Panc1 (cell line): ENCODE measurements around the gene GADD45G. TPM values are rescaled to one million over a fixed set of nuclear protein-coding genes. Genes with fewer than 3 reads are reported as not detected.

Experiments
- ATAC-seq: fragments of 200-7000 bp; cut with Tn5 transposase; 2 replicates; pipeline ENCODE4 v1.9.1; 2020; ENCODE audit warnings: mild to moderate bottlenecking, moderate library complexity
- BruUV-seq: library from RNA; stranded (reverse); fragments of 400-500 nt; replicated peaks from 2 replicates; lab custom pipeline; 2021; lab: Mats Ljungman, UMichigan
- CTCF ChIA-PET: fragments of 300-600 bp; sonication (Branson Sonifier 250); formaldehyde crosslinking; loops from one replicate; lab custom pipeline; 2022; ENCODE audit warnings: antibody characterized with exemption; lab: Charles Lee
- POLR2A ChIA-PET: fragments of 300-600 bp; sonication (Branson Sonifier 250); formaldehyde crosslinking; loops from one replicate; lab custom pipeline; 2022; ENCODE audit warnings: antibody characterized with exemption; lab: Charles Lee
- DNase-seq: peaks from one replicate; pipeline ENCODE4 v3.0.0-alpha.2; 2010; ENCODE audit warnings: low read depth, low spot score
- H3K27ac ChIP-seq: 2 replicates; pipeline ENCODE4 v1.5.1; 2011; ENCODE audit warnings: mild to moderate bottlenecking, low read length, inconsistent platforms
- H3K27me3 ChIP-seq: fragments of 200-500 bp; sonication (Bioruptor generic); 2 replicates; pipeline ENCODE4 v1.6.0; 2014; ENCODE audit warnings: low read length, inconsistent platforms; ENCODE audit not compliant: control insufficient read depth, insufficient read depth
- H3K36me3 ChIP-seq: fragments of 200-500 bp; sonication (Bioruptor generic); 2 replicates; pipeline ENCODE4 v1.5.1; 2014; ENCODE audit warnings: inconsistent platforms, mild to moderate bottlenecking, low read length, moderate library complexity; ENCODE audit not compliant: control insufficient read depth, insufficient read depth
- H3K4me1 ChIP-seq: 2 replicates; pipeline ENCODE4 v1.5.1; 2011; ENCODE audit warnings: inconsistent platforms, mild to moderate bottlenecking, low read length, moderate library complexity; ENCODE audit not compliant: control insufficient read depth, insufficient read depth
- H3K4me3 ChIP-seq, 2 experiments: 2 replicates each; pipeline ENCODE4 v1.5.1; 2011 to 2012; ENCODE audit warnings: low read depth in 2 of 2, low read length in 2 of 2, mild to moderate bottlenecking in 2 of 2, inconsistent platforms in 1 of 2, moderate library complexity in 1 of 2
- H3K9me3 ChIP-seq: fragments of 200-500 bp; sonication (Bioruptor generic); 2 replicates; pipeline ENCODE4 v1.5.1; 2014; ENCODE audit warnings: low read depth, mild to moderate bottlenecking, inconsistent platforms, low read length, moderate library complexity; ENCODE audit not compliant: control insufficient read depth, insufficient read depth
- POLR2AphosphoS5 ChIP-seq: IDR thresholded peaks from 2 replicates; pipeline ENCODE4 v1.6.1; 2012; ENCODE audit warnings: mild to moderate bottlenecking, low read depth, low read length, moderate library complexity
- SIN3A ChIP-seq: IDR thresholded peaks from 2 replicates; pipeline ENCODE4 v1.6.1; 2012; ENCODE audit warnings: low read depth, mild to moderate bottlenecking, low read length, moderate library complexity, borderline replicate concordance; ENCODE audit not compliant: insufficient read depth
- TCF7L2 ChIP-seq: IDR thresholded peaks from 2 replicates; pipeline ENCODE4 v1.6.1; 2011; ENCODE audit warnings: mild to moderate bottlenecking, low read depth, low read length, inconsistent platforms
- in situ Hi-C: cut with HindIII; loops from 2 replicates; pipeline ENCODE4 v1.10.0; 2016; ENCODE audit warnings: low sequenced_read_pairs, low pct_unique_long_range_greater_than_20kb
- intact Hi-C: fragments of 100-400 bp; cut with micrococcal nuclease; formaldehyde crosslinking; loops from one replicate; pipeline ENCODE4 v1.10.0; 2022; ENCODE audit not compliant: unreplicated experiment
- total RNA-seq: library from RNA; stranded (reverse); gene quantifications from one replicate; pipeline ENCODE4 v1.2.1, GENCODE V29; 2021; ENCODE audit not compliant: unreplicated experiment
- TF ChIP-seq, protein P1 (sequence below), 2 experiments: IDR thresholded peaks; 2 replicates each; pipeline ENCODE4 v1.6.1; 2011 to 2012; ENCODE audit warnings: low read depth in 2 of 2, control low read depth in 1 of 2, low read length in 1 of 2, mild to moderate bottlenecking in 1 of 2, moderate library complexity in 1 of 2; ENCODE audit not compliant: insufficient read depth in 1 of 2
- TF ChIP-seq, protein P2 (sequence below): fragments of 450-650 bp; IDR thresholded peaks from 2 replicates; pipeline ENCODE4 v1.5.1; 2017; ENCODE audit warnings: mild to moderate bottlenecking

Gene GADD45G
- total RNA-seq, 1 experiment from 2014 or later: 1.2 TPM

DNA sequence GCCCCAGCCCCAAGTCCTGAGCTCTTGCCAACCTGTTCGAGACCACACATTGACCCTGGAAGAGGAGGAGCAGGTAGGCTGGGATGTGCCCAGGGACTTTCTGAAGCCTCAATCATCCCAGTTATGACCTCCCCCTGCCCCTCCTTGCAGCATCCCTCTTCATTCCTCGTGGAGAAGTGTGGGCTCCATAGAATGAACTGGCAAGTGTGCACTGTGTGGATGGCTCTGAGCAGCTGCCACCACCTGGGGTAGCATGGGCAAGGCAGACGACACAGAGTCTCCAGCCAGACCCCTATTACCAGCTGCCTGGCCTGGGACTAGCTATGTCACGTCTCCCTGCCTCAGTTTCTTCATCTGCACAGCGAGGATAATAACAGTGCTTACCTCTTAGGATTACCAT lies 33.5 kb downstream of the GADD45G start:
- H3K27me3 ChIP-seq: no peaks in the 10 kb centered on the region
- H3K4me1 ChIP-seq: no peaks in the 10 kb centered on the region
- H3K36me3 ChIP-seq: no peaks in the 10 kb centered on the region
- TF ChIP-seq TCF7L2: no peak
- TF ChIP-seq SIN3A: no peak
- no peak for TF ChIP-seq POLR2AphosphoS5
- TF ChIP-seq, protein P1, sequence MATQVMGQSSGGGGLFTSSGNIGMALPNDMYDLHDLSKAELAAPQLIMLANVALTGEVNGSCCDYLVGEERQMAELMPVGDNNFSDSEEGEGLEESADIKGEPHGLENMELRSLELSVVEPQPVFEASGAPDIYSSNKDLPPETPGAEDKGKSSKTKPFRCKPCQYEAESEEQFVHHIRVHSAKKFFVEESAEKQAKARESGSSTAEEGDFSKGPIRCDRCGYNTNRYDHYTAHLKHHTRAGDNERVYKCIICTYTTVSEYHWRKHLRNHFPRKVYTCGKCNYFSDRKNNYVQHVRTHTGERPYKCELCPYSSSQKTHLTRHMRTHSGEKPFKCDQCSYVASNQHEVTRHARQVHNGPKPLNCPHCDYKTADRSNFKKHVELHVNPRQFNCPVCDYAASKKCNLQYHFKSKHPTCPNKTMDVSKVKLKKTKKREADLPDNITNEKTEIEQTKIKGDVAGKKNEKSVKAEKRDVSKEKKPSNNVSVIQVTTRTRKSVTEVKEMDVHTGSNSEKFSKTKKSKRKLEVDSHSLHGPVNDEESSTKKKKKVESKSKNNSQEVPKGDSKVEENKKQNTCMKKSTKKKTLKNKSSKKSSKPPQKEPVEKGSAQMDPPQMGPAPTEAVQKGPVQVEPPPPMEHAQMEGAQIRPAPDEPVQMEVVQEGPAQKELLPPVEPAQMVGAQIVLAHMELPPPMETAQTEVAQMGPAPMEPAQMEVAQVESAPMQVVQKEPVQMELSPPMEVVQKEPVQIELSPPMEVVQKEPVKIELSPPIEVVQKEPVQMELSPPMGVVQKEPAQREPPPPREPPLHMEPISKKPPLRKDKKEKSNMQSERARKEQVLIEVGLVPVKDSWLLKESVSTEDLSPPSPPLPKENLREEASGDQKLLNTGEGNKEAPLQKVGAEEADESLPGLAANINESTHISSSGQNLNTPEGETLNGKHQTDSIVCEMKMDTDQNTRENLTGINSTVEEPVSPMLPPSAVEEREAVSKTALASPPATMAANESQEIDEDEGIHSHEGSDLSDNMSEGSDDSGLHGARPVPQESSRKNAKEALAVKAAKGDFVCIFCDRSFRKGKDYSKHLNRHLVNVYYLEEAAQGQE (IDR thresholded peaks at IDR 0.05; ENCODE audit: insufficient read depth in 1 of 2, low read depth in 2 of 2, low read length in 1 of 2): no peak
- no peak for ATAC-seq
- no peak overlapping the region for H3K27ac ChIP-seq
- DNase-seq: no peak
- in situ Hi-C loops (no loop called here), intact Hi-C loops (no loop called here)
- POLR2A ChIA-PET: no interaction called here
- CTCF ChIA-PET: no interaction called here
- no TSS peak for BruUV-seq
- H3K4me3 ChIP-seq: no peak overlapping the region
- H3K9me3 ChIP-seq: no peaks in the 10 kb centered on the region

DNA sequence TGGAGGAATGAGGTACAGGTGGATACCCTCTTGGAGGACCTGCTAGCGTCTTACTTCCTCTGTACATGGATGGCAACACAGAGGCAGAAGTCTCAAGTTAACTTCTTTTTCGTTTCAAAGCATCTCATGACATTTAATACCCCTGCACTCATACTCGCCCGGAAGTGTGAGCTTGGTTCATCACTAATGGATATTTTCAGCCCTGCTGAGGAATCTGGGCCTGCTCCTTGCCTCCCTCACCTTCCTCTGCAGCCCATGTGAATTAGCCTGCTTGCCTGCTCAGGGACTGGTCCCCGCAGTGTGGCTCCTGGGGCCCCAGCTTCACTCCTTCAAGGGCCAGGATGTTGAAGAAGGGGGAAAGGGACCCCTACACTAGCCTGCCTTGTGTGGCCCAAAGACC lies 34.1 kb downstream of the GADD45G start:
- no TSS peak for BruUV-seq
- CTCF ChIA-PET: no interaction called here
- no peak for ATAC-seq
- POLR2A ChIA-PET: no interaction called here
- no peak for DNase-seq
- no peaks in the 10 kb centered on the region for H3K9me3 ChIP-seq
- H3K27ac ChIP-seq: no peak overlapping the region
- intact Hi-C loops (no loop called here), in situ Hi-C loops (no loop called here)
- H3K27me3 ChIP-seq: no peaks in the 10 kb centered on the region
- no peak for TF ChIP-seq TCF7L2
- TF ChIP-seq, protein P2, sequence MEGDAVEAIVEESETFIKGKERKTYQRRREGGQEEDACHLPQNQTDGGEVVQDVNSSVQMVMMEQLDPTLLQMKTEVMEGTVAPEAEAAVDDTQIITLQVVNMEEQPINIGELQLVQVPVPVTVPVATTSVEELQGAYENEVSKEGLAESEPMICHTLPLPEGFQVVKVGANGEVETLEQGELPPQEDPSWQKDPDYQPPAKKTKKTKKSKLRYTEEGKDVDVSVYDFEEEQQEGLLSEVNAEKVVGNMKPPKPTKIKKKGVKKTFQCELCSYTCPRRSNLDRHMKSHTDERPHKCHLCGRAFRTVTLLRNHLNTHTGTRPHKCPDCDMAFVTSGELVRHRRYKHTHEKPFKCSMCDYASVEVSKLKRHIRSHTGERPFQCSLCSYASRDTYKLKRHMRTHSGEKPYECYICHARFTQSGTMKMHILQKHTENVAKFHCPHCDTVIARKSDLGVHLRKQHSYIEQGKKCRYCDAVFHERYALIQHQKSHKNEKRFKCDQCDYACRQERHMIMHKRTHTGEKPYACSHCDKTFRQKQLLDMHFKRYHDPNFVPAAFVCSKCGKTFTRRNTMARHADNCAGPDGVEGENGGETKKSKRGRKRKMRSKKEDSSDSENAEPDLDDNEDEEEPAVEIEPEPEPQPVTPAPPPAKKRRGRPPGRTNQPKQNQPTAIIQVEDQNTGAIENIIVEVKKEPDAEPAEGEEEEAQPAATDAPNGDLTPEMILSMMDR: no peak
- no peak for TF ChIP-seq SIN3A
- no peak for TF ChIP-seq POLR2AphosphoS5
- TF ChIP-seq, protein P1 (IDR thresholded peaks at IDR 0.05; ENCODE audit: insufficient read depth in 1 of 2, low read depth in 2 of 2, low read length in 1 of 2): no peak
- no peak overlapping the region for H3K4me3 ChIP-seq
- no peaks in the 10 kb centered on the region for H3K36me3 ChIP-seq
- H3K4me1 ChIP-seq: no peaks in the 10 kb centered on the region
